Skin epidermis (tissue), 12 donors: ENCODE data around the gene NIT2.
A peak's percentile ranks its signal among the peaks of the same experiment; 100 is the strongest.
"Not testable (repeated sequence)": the region's sequence is repeated elsewhere in the genome, so short reads cannot be mapped to it uniquely, and the experiment has no call there.

Experiments used
- H3K27ac ChIP-seq, 21 experiments: fragments of 200-600 bp; sonication (generic) in 11 of 21; one replicate each; pipeline ENCODE4 v1.5.0; 2020; ENCODE audit warnings: mild to moderate bottlenecking in 3 of 21, inconsistent platforms in 2 of 21, moderate library complexity in 2 of 21
- H3K4me3 ChIP-seq, 7 experiments: fragments of 200-600 bp; sonication (generic) in 2 of 7; one replicate each; pipeline ENCODE4 v1.5.0; 2020; ENCODE audit warnings: inconsistent platforms in 2 of 7, mild to moderate bottlenecking in 2 of 7, moderate library complexity in 1 of 7

NIT2 gene

DNA sequence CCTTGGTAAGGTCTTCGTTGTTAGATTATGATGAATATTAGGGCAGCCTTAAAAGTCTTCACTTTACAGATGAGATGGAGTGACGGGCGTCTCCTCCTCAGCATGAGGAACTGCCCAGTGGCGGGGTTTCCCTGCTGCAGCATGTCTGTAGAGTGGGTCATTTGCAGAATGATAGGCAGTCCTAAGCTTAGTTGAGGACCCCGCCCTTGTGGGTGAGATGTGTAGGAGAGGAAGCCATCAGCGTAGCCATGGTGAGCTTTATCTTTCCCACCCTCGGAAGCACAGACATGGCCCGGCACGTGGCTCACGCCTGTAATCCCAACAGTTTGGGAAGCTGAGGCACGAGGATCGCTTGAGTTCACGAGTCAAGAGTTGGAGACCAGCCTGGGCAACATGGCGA is 877 bp downstream of the NIT2 start:
- H3K27ac ChIP-seq, result peak overlapping the region in 13 of 21 experiments; percentile 67 to 93 (median 84)
- H3K4me3 ChIP-seq, result peak overlapping the region; percentile 40 to 92 (median 69)

- not testable (repeated sequence) for H3K27ac ChIP-seq, H3K4me3 ChIP-seq
Observed at GRCh38 chr3:100336229-100336628, 1.7 kb downstream of the NIT2 start.

DNA sequence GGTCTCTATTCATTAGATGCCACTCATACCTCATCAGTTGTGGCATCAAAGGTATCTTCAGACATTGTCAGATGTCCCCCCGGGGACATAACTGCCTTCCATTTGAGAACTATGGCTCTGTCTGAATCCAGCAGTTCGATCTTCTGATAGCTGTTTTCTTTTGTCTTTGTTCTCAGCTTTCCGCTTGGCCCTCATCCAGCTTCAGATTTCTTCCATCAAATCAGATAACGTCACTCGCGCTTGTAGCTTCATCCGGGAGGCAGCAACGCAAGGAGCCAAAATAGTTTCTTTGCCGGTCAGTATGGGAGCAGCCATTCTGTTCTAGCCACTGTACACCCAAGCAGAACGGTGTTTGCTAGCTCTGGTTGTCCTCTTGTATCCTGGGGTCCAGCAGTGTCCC is 4.4 kb downstream of the NIT2 start:
- no peak overlapping the region for H3K27ac ChIP-seq
- H3K4me3 ChIP-seq, result no peak overlapping the region

DNA sequence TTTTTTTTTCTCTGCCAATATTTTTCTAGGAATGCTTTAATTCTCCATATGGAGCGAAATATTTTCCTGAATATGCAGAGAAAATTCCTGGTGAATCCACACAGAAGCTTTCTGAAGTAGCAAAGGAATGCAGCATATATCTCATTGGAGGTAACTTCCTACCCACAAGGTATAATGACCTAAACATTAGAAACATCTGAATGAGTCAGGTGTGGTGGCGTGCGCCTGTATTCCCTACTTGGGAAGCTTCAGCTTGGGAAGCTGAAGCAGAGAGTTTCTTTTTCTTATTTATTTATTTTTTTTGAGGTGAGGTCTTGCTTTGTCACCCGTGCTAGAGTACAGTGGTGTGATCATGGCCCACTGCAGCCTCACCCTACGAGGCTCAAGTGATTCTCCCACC is 5.2 kb downstream of the NIT2 start:
- Histone ChIP-seq H3K27ac (no peak overlapping the region), H3K4me3 (no peak overlapping the region)

- H3K4me3 ChIP-seq, result no peak overlapping the region
- H3K27ac ChIP-seq, result no peak overlapping the region
Observed at GRCh38 chr3:100340527-100340926, 6.0 kb downstream of the NIT2 start.

DNA sequence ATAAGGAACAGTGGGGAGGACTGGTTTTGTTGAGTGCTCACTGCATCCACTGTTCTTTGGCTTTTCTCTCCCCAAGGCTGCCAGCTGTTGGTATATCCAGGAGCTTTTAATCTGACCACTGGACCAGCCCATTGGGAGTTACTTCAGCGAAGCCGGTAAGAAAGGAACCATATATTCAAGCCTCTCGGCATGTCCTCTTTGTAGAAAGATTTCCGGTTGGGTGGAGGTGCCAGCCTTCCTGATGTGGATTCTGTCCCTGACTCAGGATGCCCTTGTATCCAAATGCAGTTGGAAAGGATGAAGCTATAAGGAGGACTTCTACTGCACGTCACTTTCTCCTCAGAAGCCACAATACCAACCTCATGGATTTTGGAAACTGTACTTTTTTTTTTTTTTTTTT is 14.2 kb downstream of the NIT2 start:
- H3K27ac ChIP-seq, result no peak overlapping the region
- H3K4me3 ChIP-seq, result no peak overlapping the region

- not testable (repeated sequence) for H3K27ac ChIP-seq, H3K4me3 ChIP-seq
Observed at GRCh38 chr3:100351770-100352169, 17.2 kb downstream of the NIT2 start.

DNA sequence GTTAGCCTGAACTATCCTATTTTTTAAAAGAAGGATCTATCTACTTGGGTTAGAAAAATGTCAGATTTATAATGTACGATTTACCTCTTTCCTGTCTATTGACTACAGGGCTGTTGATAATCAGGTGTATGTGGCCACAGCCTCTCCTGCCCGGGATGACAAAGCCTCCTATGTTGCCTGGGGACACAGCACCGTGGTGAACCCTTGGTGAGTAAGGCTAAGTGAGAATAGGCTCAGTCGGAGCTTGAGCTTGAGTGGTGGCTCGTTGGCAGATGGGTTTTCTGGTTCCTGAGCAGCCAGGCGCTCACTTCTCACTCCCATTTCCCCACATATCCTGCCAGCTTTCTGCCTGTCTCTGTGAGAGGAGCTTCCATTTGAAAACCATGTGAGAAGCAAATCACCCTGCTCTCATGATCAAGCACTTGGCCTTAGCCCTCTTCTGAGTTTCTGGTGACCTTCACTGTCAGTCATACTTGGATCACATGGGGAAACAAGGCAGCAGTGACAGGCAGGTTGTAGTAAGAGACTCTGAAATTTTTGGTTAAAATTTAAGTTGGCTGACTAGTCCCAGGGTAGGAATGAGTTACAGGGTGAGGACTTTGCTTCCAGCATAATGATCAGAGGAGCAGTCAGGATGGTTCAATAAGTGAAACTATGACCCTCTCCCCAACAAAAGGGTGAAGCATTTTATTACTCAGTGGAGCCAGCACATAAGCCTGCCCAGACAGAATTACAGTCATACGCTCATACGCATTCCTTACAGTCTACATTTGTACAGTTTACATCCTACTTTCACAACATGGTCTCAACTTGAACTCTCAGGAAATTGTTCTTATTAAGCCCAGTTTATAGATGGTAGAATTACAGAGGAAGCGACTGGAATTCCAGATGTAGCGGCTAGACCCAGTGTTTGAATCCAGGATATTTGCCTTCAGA is 18.0 kb downstream of the NIT2 start:
- Histone ChIP-seq H3K27ac (no peak overlapping the region), H3K4me3 (no peak overlapping the region)

GRCh38 chr3:100354850-100355249 is 20.3 kb downstream of the NIT2 start:
- H3K27ac ChIP-seq, result no peak overlapping the region

GRCh38 chr3:100358413-100358812 is 23.9 kb downstream of the NIT2 start:
- no peak overlapping the region for H3K4me3 ChIP-seq
- H3K27ac ChIP-seq, result no peak overlapping the region

More at GRCh38 chr3:100354850-100355249, 20.3 kb downstream of the NIT2 start:
- no peak overlapping the region for H3K4me3 ChIP-seq

GRCh38 chr3:100359035-100359434 is 24.5 kb downstream of the NIT2 start:
- no peak overlapping the region for H3K4me3 ChIP-seq

GRCh38 chr3:100360757-100361496 is 26.4 kb downstream of the NIT2 start:
- Histone ChIP-seq H3K4me3 (no peak overlapping the region), H3K27ac (no peak overlapping the region)

More at GRCh38 chr3:100359035-100359434, 24.5 kb downstream of the NIT2 start:
- H3K27ac ChIP-seq, result no peak overlapping the region

GRCh38 chr3:100361897-100362296 is 27.3 kb downstream of the NIT2 start:
- Histone ChIP-seq H3K27ac (no peak overlapping the region), H3K4me3 (no peak overlapping the region)

- H3K4me3 ChIP-seq, result no peak overlapping the region
- no peak overlapping the region for H3K27ac ChIP-seq
Observed at GRCh38 chr3:100364421-100364820, 29.9 kb downstream of the NIT2 start.

DNA sequence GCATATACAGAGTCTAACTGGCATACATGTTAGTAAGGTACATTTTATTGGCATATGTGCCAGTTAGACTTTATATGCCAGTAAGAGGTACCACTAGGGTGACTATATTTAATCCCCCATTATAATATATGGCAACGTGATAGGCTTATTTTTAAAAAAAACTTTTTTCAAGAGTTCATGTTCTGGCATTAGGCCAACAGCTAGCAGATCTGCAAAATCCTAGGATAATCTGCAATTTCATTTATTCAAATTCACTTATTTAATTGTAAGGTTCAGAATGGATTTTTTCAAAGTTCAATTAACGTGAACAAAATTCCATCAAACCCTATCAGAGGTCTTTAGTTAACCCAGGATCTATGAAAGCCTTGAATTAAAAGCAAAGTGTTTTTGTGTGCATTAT is 31.9 kb downstream of the NIT2 start:
- Histone ChIP-seq H3K4me3 (no peak overlapping the region), H3K27ac (no peak overlapping the region)

- no peak overlapping the region for H3K27ac ChIP-seq
- no peak overlapping the region for H3K4me3 ChIP-seq
Observed at GRCh38 chr3:100368441-100368840, 33.9 kb downstream of the NIT2 start.

DNA sequence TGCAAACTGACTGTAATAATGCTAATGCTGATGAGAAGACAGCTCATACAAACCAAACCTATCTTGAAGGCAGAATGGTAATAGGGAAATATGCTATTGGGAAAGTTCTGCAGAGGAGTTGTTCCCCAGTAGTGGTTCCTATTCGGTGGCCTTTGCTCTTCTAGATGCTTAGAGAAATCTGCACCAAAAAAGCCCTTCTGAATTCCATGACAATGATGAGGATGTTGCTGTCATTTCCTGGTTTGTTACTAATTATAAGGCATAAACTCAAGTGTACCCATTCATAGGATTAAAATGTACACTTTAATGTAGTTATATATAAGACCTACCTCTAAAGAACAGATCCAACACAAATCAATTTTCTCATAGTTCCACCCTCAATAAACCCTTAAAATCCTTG is 36.2 kb downstream of the NIT2 start:
- Histone ChIP-seq H3K4me3 (no peak overlapping the region), H3K27ac (no peak overlapping the region)

- H3K27ac ChIP-seq, result no peak overlapping the region
Observed at GRCh38 chr3:100374521-100374920, 40.0 kb downstream of the NIT2 start.

DNA sequence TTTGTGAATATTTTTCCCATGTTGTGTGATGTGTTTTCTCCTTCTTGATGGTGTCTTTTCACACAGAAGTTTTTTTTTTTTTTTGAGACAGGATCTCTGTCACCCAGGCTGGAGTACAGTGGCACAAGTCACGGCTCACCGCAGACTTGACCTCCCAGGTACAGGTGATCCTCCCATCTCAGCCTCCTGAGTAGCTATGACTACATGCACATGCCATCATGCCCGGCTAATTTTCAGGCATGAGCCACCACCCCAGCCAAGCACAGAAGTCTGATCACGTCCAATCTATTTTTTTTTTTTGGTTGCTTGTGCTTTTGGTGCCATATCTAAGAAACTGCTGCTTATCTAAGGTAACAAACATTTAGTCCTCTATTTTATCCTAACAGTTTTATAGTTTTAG is 41.7 kb downstream of the NIT2 start:
- Histone ChIP-seq H3K4me3 (no peak overlapping the region), H3K27ac (no peak overlapping the region)

More at GRCh38 chr3:100374521-100374920, 40.0 kb downstream of the NIT2 start:
- H3K4me3 ChIP-seq, result no peak overlapping the region

GRCh38 chr3:100384733-100385525 is 50.4 kb downstream of the NIT2 start:
- Histone ChIP-seq H3K27ac (no peak overlapping the region), H3K4me3 (no peak overlapping the region)
